Measurements from ENCODE around the gene CTXN2.

CTXN2 gene

DNA sequence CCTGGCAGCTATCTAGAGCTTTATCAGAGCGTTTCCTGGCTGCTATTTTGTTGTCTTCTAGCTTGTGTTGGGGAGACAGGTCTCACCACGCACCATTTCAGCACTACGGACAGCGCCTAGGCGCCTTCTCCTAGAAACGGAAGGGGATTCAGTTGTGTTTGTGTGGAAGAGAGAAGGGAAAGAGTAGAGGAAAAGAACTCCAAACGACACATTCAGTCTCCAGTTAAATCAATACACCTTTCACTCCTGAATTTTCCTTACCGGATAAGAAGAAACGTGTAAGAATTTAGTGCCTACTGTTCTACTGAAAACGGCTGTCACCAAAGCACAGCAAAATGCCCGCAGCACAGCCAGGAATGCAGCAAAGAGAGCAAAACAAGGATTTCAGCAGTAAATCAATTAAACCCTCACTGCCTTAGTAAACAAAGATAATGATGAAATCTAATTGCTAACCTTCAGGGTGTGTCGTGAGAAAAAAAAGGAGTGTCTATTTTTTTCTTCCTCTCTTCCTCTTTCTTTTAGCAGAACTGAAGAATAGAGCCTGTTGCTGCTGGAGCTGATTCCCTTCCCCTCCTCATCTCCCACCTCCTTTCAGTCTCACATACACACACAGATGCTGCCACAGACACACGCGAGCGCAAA lies 412 bp upstream of the CTXN2 start:
- TF ChIP-seq, protein P1, sequence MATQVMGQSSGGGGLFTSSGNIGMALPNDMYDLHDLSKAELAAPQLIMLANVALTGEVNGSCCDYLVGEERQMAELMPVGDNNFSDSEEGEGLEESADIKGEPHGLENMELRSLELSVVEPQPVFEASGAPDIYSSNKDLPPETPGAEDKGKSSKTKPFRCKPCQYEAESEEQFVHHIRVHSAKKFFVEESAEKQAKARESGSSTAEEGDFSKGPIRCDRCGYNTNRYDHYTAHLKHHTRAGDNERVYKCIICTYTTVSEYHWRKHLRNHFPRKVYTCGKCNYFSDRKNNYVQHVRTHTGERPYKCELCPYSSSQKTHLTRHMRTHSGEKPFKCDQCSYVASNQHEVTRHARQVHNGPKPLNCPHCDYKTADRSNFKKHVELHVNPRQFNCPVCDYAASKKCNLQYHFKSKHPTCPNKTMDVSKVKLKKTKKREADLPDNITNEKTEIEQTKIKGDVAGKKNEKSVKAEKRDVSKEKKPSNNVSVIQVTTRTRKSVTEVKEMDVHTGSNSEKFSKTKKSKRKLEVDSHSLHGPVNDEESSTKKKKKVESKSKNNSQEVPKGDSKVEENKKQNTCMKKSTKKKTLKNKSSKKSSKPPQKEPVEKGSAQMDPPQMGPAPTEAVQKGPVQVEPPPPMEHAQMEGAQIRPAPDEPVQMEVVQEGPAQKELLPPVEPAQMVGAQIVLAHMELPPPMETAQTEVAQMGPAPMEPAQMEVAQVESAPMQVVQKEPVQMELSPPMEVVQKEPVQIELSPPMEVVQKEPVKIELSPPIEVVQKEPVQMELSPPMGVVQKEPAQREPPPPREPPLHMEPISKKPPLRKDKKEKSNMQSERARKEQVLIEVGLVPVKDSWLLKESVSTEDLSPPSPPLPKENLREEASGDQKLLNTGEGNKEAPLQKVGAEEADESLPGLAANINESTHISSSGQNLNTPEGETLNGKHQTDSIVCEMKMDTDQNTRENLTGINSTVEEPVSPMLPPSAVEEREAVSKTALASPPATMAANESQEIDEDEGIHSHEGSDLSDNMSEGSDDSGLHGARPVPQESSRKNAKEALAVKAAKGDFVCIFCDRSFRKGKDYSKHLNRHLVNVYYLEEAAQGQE (IDR thresholded peaks at IDR 0.05; ENCODE audit: low read depth), result peak; percentile 96
- no peak for TF ChIP-seq YY1 (IDR thresholded peaks at IDR 0.05; ENCODE audit: low read depth)
- TF ChIP-seq CREB1 (IDR thresholded peaks at IDR 0.05; ENCODE audit: low read depth), result no peak
- TF ChIP-seq FOXM1 (IDR thresholded peaks at IDR 0.05; ENCODE audit: borderline replicate concordance, low read depth), result no peak
- TF ChIP-seq TCF12 (IDR thresholded peaks at IDR 0.05; ENCODE audit: low read depth), result no peak

DNA sequence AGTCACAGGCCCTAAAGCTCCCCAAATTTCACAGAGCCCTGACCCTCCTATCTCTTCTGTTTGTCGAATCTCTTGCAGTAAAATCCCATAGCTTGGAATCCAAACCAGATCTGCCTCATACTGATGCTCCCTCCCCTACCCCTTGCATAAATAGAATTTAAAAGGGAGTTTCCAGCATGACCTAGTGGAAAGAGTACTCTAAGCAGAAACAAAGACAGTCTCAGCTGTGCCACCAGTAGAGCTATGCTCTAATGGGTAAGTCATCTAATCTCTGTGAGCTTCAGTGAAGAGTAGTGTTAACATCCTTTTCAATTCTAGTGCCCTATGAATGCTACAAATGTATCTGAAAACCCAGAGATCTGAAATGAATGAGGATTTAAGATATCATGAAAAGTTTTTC lies 10.6 kb downstream of the CTXN2 start:
- TF ChIP-seq CREB1 (IDR thresholded peaks at IDR 0.05; ENCODE audit: low read depth), result no peak

DNA sequence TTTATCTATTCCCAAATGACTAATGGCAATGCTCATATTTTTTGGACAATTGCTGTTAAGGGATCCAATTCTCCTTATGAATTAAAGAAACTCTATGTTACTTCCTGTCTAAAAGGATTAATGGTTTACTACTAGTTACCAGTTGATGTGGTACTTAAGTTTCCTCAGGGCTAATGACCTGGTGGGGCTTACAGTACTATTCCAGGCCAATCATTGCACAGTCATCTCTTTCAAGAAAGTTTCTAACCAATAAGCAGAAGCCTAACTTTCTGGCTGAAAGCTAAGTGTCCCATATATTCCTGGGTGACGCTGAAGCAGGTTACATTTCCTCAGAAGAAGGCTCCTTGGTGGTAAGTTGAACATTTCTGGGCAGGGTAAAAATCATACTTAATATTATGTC lies 14.5 kb downstream of the CTXN2 start, which contains the start of gene SLC12A1:
Gene SLC12A1, plus strand, starts transcription at position 322 of the 400 bp plus-strand sequence. CDS start 1,418 bp downstream, outside the sequence.
- TF ChIP-seq RAD21 (IDR thresholded peaks at IDR 0.05; ENCODE audit: low read depth) (no peak), TEAD4 (IDR thresholded peaks at IDR 0.05) (no peak), EP300 (IDR thresholded peaks at IDR 0.05; ENCODE audit: borderline replicate concordance) (no peak), CEBPB (IDR thresholded peaks at IDR 0.05) (no peak), YY1 (IDR thresholded peaks at IDR 0.05; ENCODE audit: low read depth) (no peak), FOXM1 (IDR thresholded peaks at IDR 0.05; ENCODE audit: borderline replicate concordance, low read depth) (no peak), CREB1 (IDR thresholded peaks at IDR 0.05; ENCODE audit: low read depth) (no peak), EGR1 (IDR thresholded peaks at IDR 0.05) (no peak), NFIC (IDR thresholded peaks at IDR 0.05) (no peak), TAF1 (IDR thresholded peaks at IDR 0.05; ENCODE audit: low read depth) (no peak), ZBTB7A (IDR thresholded peaks at IDR 0.05; ENCODE audit: low read depth) (no peak), TCF12 (IDR thresholded peaks at IDR 0.05; ENCODE audit: low read depth) (no peak)
- TF ChIP-seq, protein P2, sequence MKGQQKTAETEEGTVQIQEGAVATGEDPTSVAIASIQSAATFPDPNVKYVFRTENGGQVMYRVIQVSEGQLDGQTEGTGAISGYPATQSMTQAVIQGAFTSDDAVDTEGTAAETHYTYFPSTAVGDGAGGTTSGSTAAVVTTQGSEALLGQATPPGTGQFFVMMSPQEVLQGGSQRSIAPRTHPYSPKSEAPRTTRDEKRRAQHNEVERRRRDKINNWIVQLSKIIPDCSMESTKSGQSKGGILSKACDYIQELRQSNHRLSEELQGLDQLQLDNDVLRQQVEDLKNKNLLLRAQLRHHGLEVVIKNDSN (IDR thresholded peaks at IDR 0.05), result no peak
- TF ChIP-seq, protein P1 (IDR thresholded peaks at IDR 0.05; ENCODE audit: low read depth), result no peak
- TF ChIP-seq, protein P3, sequence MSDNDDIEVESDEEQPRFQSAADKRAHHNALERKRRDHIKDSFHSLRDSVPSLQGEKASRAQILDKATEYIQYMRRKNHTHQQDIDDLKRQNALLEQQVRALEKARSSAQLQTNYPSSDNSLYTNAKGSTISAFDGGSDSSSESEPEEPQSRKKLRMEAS (IDR thresholded peaks at IDR 0.05), result no peak

DNA sequence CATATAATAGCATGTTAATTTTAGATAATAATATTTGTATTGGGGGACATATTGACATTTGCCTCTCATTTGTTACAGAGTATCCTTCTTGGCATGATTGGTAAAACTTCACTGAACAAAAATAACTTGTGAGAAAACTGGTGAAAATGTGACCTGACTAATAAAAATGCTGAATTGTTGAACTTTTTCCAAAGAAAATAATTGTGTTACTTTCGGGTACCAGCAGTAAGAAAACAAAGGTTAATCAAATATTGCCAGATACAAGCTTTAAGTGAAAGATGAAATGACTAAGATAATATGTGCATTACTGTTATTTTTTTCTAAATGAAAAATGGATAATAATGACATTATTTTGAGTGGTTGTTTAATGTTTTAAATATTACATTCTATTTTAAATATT lies 29.8 kb downstream of the CTXN2 start:
- TF ChIP-seq RAD21 (IDR thresholded peaks at IDR 0.05; ENCODE audit: low read depth), result no peak
- no peak for TF ChIP-seq CEBPB (IDR thresholded peaks at IDR 0.05)
- no peak for TF ChIP-seq YY1 (IDR thresholded peaks at IDR 0.05; ENCODE audit: low read depth)
- TF ChIP-seq, protein P2 (IDR thresholded peaks at IDR 0.05), result no peak
- TF ChIP-seq TEAD4 (IDR thresholded peaks at IDR 0.05), result no peak
- TF ChIP-seq NFIC (IDR thresholded peaks at IDR 0.05), result no peak
- no peak for TF ChIP-seq EGR1 (IDR thresholded peaks at IDR 0.05)

DNA sequence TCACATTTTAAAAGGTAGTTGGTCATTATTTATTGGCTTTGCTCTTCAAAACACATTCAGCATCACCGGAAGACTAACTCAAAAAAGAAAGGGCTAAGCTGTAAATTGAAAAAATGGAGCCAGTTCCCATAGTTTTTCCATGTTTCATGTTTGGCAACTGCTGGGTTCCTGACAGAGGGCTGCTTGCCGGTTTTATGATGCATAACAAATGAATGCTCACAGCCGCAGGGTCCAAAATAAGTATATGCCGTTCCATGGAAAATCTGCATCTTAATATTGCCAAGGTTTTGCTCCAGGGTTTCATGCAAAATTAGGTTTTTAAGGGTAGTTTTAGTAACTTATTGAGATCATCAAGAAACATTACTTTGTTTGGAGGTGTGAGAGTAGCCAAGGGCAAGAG lies 30.4 kb downstream of the CTXN2 start:
- TF ChIP-seq TCF12 (IDR thresholded peaks at IDR 0.05; ENCODE audit: low read depth), result no peak

DNA sequence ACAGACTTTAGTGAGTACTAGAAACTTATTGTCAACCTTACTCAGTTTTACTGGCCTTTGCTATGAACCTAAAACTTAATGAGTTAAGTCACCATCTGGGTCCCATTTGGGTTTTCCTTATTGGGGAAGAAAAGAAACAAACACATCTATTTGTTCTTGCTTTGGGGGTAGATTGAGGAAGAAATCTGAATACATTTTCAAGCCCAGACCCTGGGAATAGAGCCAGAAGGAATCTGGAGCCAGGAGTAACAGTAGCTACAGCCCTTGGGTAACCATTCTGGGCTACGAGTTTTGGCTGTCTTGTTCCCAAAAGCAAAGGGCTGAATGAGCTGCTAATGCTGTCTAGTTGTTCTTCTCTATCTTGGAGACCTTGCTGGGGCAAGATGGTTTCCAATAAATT lies 31.2 kb downstream of the CTXN2 start:
- TF ChIP-seq CEBPB (IDR thresholded peaks at IDR 0.05), result no peak
- no peak for TF ChIP-seq TAF1 (IDR thresholded peaks at IDR 0.05; ENCODE audit: low read depth)
- TF ChIP-seq TEAD4 (IDR thresholded peaks at IDR 0.05), result no peak
- TF ChIP-seq, protein P3 (IDR thresholded peaks at IDR 0.05), result no peak
- no peak for TF ChIP-seq NFIC (IDR thresholded peaks at IDR 0.05)
- no peak for TF ChIP-seq EGR1 (IDR thresholded peaks at IDR 0.05)
- TF ChIP-seq CREB1 (IDR thresholded peaks at IDR 0.05; ENCODE audit: low read depth), result no peak
- no peak for TF ChIP-seq TCF12 (IDR thresholded peaks at IDR 0.05; ENCODE audit: low read depth)
- TF ChIP-seq YY1 (IDR thresholded peaks at IDR 0.05; ENCODE audit: low read depth), result no peak
- TF ChIP-seq, protein P1 (IDR thresholded peaks at IDR 0.05; ENCODE audit: low read depth), result no peak
- TF ChIP-seq FOXM1 (IDR thresholded peaks at IDR 0.05; ENCODE audit: borderline replicate concordance, low read depth), result no peak
- TF ChIP-seq, protein P2 (IDR thresholded peaks at IDR 0.05), result no peak
- TF ChIP-seq EP300 (IDR thresholded peaks at IDR 0.05; ENCODE audit: borderline replicate concordance), result no peak
- TF ChIP-seq ZBTB7A (IDR thresholded peaks at IDR 0.05; ENCODE audit: low read depth), result no peak
- no peak for TF ChIP-seq RAD21 (IDR thresholded peaks at IDR 0.05; ENCODE audit: low read depth)

All from Ishikawa (cell line).